ENCODE measurements around the gene DRD5. TPM values are rescaled to one million over a fixed set of nuclear protein-coding genes. Genes with fewer than 3 reads are reported as not detected.
"Not testable (repeated sequence)": the region's sequence is repeated elsewhere in the genome, so short reads cannot be mapped to it uniquely, and the experiment has no call there.

Gene DRD5
- total RNA-seq (not detected), polyA plus RNA-seq (not detected)

GRCh38 chr4:9781343-9782135 lies at the start of gene DRD5:
Gene DRD5 (plus strand): TSS chr4:9781634. CDS start chr4:9782030, 396 bp downstream.
- Histone ChIP-seq H3K4me3 (no peak within 1 kb of the TSS), H3K27me3 (peaks cover 0 to 6% (median 0%) of the 10 kb centered on the region in 4 donors), H3K27ac (no peak within 1 kb of the TSS), H3K9me3 (no peaks in the 10 kb centered on the region), H3K4me1 (no peaks in the 10 kb centered on the region), H3K36me3 (no peaks in the 10 kb centered on the region)
- ATAC-seq (no peak), DNase-seq (no peak), FAIRE-seq (no peak)
- intact Hi-C loops (cut with DNase I), result no loop called here
- 4% methylated on average over 66 to 78 of the region's 78 CpGs for WGBS, 2 donors
- no peak for TF ChIP-seq CTCF (IDR thresholded peaks at IDR 0.05)

- H3K27ac ChIP-seq; H3K36me3 ChIP-seq; FAIRE-seq; H3K27me3 ChIP-seq; H3K4me3 ChIP-seq; H3K4me1 ChIP-seq; H3K9me3 ChIP-seq; DNase-seq; intact Hi-C loops (cut with DNase I); ATAC-seq: not testable (repeated sequence)
- 52 to 56% methylated on average over 4 of the region's 4 CpGs for WGBS, 2 donors
These were observed 49.2 kb upstream of the DRD5 start for GRCh38 chr4:9732256-9732655.

DNA sequence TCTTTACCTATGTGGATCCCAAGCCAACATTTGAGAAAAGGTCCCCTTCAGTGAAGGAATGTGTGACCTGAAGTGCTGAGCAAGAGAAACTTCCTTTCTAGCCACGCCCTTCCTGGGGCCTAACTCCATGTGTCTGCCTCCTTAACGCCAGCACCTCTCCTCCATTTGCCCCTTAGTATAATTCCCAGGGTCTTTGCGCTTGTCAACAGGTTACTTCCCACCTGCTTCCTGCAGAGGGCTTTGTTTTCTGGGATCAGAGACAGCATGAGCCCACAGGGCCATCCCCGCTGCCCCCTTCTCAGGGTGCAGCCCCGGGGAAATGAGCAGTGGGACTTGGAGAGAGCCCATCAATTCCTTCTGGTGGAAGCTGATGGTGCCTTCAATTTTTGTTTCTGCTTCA lies 45.9 kb upstream of the DRD5 start:
- intact Hi-C loops (cut with DNase I), result no loop called here
- Histone ChIP-seq H3K27ac (no peak overlapping the region), H3K4me3 (no peak overlapping the region), H3K4me1 (no peaks in the 10 kb centered on the region), H3K27me3 (no peaks in the 10 kb centered on the region), H3K36me3 (no peaks in the 10 kb centered on the region), H3K9me3 (no peaks in the 10 kb centered on the region)
- TF ChIP-seq CTCF (IDR thresholded peaks at IDR 0.05), result no peak
- FAIRE-seq (no peak), ATAC-seq (no peak), DNase-seq (no peak)
- 72 to 73% methylated on average over 5 of the region's 5 CpGs for WGBS, 2 donors

DNA sequence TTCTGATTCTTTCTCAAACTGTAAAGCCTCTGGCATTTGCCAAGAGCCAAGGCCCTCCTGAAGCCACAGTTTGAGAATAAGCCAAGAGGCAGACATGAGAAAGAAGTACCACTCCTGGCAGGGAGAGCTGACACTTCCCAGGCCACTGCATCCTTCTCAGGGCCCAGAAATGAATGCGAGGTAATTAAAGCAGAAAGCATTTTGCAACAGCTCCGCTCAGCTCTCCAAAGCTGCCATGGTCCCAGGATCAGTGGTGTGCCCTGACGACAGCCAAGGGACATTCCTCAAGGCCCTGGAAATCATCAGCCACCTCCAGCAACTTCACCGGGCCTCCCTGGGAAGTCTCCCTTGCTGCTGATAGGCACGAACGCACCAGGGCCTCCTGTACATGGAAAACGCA lies 44.2 kb upstream of the DRD5 start:
- WGBS, 2 donors, result 49 to 57% methylated on average over 7 of the region's 7 CpGs
- ATAC-seq; H3K27me3 ChIP-seq; H3K27ac ChIP-seq; DNase-seq; FAIRE-seq; H3K9me3 ChIP-seq; H3K36me3 ChIP-seq; H3K4me3 ChIP-seq; H3K4me1 ChIP-seq; intact Hi-C loops (cut with DNase I): not testable (repeated sequence)

DNA sequence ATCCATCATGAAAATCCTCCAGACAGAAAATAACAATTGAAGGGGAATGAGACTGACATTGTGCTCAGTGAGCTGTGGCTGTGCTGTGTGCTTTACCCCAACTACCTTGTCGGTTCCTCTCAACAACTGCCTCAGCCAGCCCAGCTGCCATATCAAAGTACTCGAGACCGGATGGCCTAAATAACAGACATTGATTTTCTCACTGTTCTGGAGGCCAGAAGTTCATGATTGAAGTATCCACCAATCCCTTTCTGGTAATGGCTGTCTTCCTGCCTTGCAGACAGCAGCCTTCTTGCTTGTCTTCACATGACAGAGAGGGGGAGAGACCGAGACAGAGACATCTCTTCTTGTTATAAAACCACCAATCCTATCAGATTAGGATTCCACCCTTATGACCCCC lies 37.6 kb upstream of the DRD5 start:
- intact Hi-C loops (cut with DNase I); H3K4me1 ChIP-seq; H3K9me3 ChIP-seq; H3K27me3 ChIP-seq; DNase-seq; ATAC-seq; H3K27ac ChIP-seq; H3K36me3 ChIP-seq; H3K4me3 ChIP-seq; FAIRE-seq: not testable (repeated sequence)
- WGBS, 2 donors, result 59 to 66% methylated on average over 4 of the region's 4 CpGs

- Histone ChIP-seq H3K36me3 (no peaks in the 10 kb centered on the region), H3K4me3 (no peak overlapping the region), H3K9me3 (no peaks in the 10 kb centered on the region), H3K27me3 (no peaks in the 10 kb centered on the region), H3K27ac (no peak overlapping the region), H3K4me1 (no peaks in the 10 kb centered on the region)
- no peak for DNase-seq
- 75 to 92% methylated on average over 13 of the region's 13 CpGs for WGBS, 2 donors
- no peak for FAIRE-seq
- no peak for TF ChIP-seq CTCF (IDR thresholded peaks at IDR 0.05)
- no peak for ATAC-seq
- intact Hi-C loops (cut with DNase I), result no loop called here
These were observed 35.7 kb upstream of the DRD5 start for GRCh38 chr4:9745782-9746181.
